NCI-H2196 (cell line): Measurements from ENCODE around the gene ZFHX2.
"Not testable (repeated sequence)": the region's sequence is repeated elsewhere in the genome, so short reads cannot be mapped to it uniquely, and the experiment has no call there.

Experiments
- DNase-seq: peaks from one replicate; lab custom pipeline; 2025; ENCODE audit not compliant: unreplicated experiment; lab: John Stamatoyannopoulos, UW

The ZFHX2 gene

DNA sequence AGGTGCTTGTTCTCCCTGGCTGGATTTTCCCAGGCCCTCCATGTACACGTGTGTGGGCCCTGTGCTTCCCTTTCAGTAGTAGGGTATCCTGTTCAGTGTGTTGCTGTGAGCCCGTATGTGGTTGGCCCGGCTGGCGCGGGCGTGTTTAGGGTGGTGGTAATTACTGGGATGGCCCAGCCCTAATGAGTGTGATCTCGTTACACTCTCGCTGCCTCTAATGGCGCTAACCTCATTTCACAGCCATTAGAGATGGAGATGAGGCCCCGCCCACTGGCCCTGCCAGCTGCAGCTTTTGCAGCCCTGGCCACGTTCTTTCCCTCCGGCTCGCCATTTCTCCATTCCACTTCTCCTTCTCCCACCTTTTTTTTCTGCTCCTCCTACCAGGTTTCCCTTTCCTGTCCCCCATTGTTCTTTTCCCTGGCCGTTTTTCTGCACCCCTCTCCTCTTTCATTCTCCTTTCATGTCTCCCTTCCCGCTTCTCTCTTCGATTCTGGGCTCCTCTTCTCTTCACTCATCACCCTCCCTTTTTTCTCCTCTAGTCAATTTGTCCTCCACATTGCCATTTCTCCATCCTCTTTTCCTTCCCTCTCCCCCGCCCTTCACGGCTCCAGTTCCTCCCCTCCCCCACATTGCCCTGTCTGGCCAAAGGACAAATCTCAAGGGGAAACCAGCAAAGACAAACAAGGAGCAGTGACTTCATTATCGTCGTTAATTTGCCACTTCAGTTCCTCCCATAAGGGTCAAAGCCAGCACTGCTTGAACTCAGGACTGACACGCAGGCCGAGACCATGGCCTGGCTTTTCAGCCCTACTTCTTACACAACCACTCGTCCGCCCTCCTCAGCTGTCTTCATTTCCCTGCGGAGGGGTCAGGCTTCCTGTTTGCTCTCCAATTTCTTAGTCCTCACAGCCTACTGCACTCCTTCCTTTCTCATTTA lies 6.8 kb downstream of the ZFHX2 start:
- DNase-seq, result peak; percentile 93

- no peak for DNase-seq
These were observed 8.2 kb downstream of the ZFHX2 start for GRCh38 chr14:23543403-23543802.

DNA sequence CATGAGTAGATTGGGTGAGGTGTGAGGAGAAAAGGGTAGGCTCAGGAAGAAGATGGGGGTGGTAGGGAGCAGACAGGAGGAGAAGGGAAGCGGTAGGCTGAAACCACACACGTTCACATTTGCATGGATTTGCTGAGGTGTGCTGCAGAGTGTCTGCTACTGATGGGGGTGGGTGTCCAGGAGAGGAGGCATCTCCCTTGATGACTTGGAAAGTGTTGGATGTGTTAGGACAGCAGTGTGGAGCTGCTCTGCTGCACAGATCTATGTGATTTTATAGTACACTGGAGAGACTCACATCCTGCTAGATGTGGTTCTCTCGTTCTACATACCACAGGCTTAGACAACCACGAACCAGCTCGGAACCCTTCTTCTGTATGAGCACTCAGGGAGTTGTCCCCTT lies 9.3 kb downstream of the ZFHX2 start:
- DNase-seq, result no peak

DNA sequence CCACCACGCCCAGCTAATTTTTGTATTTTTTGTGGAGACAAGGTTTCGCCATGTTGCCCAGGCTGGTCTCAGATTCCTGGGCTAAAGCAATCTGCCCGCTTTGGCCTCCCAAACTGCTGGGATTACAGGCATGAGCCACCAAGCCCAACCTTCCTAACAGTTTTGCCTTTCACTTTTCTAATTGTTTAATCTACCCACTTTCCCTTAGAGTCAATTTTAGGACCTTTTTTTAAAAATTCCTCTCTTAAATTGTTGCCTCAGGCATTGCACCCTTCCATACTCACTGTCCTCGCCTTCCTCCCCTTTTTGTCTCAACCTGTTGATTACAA lies 11.5 kb downstream of the ZFHX2 start:
- no peak for DNase-seq

DNA sequence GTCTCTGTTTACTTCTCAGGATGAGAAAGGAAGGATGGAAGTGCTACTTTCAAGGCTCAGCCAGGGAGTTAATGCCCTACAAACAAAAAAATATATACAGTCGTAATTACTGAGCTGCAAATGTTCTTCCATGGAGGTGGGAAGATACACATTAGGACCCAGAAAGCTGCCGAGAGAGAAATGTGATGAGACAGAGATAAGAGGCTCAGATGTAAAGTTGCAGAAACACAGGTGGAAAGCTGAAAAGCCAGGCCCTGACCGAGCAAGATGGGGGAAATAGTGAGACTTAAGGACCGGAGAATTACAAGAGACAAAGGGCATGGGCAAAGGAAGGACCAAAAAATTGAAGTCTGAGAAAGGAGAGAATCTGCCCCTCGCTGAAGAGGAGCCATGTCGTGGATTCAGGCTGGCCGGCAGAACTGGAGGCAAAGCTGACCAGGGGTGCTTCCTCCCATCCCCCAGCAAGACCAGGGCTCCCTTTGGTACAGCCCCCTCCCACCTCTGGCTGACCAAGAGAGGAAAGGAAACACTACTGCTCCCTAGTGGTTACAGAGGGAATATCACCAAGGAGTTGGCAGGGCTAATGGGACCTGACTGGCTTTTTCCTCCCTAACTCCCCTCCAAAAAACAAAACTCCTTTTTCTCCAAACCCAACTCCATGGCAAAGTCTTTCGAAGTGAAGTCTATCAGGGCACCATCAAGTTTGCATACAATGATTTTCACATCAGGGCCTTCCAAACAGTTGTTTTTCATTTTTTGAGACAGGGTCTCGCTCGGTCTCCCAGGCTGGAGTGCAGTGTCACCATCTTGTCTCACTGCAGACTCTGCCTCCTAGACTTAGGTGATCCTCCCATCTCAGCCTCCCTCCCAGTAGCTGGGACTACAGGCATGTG lies 12.1 kb downstream of the ZFHX2 start:
- peak; percentile 58 for DNase-seq

DNA sequence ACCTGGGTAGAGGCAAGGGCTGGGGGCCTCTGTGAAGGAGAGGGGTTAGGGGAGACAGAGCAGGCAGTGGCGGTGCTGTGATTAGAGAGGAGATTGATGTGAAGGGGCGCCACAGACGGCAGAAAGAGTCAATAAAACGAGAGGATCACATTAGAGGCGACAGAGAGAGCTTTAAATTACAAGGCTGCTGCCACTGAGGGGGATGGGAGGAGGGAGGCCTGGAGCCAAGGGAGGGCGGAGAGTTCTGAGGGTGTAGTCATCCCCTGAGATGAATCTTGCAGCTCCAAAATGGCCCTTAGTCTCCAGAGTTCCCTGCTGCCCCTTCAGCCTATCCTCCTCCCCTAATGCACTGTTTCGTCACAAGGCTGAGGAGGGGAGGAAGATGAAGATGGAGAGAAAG lies 12.8 kb downstream of the ZFHX2 start:
- DNase-seq, result peak; percentile 51

DNA sequence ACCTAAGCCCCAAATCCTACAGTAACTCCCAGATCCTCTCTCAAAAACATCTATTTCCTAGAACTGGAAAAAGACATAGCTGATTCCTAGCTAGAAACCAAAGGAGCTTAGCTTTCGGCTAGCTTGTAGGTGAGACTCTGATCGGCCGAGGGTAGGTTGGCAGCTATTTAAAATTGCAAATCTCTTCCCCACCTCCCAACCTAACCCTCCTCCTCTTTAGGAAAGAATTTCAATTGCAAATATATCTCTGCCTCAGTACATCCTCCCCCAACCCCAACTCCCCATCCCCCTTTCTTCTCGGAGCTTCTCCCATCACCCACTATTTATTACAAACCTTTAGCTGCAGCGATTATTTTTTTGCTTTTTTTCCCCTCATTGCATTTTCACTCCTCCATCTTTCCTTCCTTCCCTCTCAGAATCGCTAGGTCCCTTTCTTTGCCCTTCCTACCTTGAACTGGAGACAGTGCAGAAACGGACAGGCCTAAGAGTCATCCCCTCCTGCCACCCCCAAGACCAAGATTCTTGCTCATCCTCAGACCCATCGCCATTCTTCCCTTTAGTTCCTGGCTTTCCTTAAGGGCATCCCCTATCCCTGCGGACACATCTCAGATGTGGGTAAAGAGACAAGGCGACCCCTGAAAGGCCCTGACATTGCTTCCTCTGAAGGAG lies 13.4 kb downstream of the ZFHX2 start:
- no peak for DNase-seq

DNA sequence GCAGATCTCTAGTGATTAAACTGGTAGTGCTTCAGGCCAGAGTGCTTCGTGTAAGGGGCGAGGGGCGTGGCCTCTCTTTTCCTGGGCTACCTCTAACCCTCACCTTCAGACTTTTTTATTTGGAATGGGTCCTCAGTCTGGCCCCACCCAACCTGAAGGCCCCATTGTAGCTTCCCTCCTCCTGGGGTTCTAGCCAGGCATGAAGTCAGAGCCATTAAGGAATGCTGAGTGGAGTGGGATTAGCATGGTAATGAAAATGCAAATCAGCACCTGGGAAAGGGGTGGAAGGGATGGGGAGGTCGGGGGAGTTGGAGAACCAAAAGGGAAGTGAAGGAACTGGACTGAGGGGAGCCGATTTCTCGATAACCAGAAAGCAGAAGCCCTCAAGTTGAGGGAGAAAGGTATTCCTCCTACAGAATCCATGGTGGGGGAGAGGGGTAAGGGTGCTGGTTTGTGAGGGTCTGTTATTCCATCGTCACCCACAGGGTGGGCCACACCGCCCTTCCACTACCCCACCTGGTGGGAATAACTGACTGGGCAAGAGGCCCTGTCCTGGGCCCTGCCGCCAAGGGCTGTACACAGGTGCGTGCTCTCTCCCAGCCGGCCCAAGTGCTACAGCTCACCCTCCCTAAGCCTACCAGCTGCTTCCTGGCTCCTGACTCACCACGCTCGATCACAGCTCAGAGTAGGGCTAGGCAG lies 14.1 kb downstream of the ZFHX2 start:
- DNase-seq, result peak; percentile 12

DNA sequence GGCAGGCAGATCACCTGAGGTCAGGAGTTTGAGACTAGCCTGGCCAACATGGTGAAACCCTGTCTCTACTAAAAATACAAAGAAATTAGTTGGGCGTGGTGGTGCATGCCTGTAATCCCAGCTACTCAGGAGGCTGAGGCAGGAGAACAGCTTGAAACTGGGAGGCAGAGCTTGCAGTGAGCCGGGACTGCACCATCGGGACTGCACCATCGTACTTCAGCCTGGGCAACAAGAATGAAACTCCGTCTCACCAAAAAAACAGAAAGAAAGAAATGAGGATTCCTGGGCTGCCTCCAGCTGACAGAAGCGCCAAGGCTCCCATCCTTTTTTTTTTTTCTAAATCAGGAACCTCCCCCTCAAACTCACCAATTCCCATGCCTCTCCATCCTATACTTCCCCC lies 14.7 kb downstream of the ZFHX2 start:
- DNase-seq, result not testable (repeated sequence)

DNA sequence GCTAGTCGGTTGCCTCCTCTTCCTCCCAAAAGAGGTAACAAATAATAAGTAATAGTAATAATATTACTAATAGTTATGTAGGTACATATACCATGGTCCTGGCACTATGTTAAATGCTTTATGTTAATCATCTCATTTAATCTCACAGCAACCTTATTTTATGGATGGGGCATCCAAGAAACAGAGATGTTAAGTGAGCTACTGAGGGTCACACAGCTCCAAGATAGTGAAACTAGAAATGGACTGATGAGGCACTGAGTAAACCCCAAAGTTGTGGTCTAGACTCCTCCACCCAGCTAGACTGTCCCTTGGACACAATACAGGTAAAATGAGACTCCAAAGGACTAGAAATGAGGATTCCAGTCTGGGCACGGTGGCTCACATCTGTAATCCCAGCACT lies 15.1 kb downstream of the ZFHX2 start:
- no peak for DNase-seq

- no peak for DNase-seq
These were observed 15.6 kb downstream of the ZFHX2 start for GRCh38 chr14:23535943-23536342.

GRCh38 chr14:23533652-23534435 lies 17.7 kb downstream of the ZFHX2 start:
- no peak for DNase-seq

- no peak for DNase-seq
These were observed 18.9 kb downstream of the ZFHX2 start for GRCh38 chr14:23532658-23533057.

- no peak for DNase-seq
These were observed 20.2 kb downstream of the ZFHX2 start for GRCh38 chr14:23531391-23531790.

DNA sequence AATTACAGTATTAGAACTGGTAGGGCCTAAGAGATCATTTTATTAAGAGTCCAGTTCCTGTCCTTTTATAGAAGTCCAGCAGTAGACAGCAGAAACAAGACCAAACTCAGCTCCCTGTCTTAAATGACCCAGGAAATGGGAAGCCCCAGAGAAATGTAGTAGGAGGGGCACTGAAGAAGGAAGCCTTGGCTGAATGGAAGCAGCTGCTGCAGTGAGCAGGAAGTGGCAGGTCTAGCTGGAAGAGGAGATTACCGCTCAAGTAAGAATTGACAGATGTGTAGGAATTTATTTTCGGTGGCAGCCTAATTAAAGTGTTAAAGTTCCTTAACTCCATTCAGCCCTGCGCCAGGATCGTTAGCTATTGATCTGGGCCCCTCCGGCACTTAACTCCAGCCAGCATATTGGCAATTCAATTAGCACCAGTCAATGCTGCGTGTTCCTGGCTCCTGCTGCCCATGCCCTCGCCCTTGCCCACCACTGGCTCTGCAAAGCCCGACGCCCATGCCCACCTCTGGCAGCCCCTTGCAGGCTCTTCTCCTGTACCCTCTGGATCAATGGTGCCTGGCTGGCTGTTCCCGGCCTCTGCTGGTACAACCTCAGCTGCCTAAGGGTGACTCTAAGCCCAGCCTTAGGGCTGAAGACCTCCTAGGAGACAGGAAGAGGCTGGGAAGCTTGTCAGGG lies 21.1 kb downstream of the ZFHX2 start:
- no peak for DNase-seq

GRCh38 chr14:23529016-23529415 lies 22.5 kb downstream of the ZFHX2 start:
- DNase-seq, result no peak

DNA sequence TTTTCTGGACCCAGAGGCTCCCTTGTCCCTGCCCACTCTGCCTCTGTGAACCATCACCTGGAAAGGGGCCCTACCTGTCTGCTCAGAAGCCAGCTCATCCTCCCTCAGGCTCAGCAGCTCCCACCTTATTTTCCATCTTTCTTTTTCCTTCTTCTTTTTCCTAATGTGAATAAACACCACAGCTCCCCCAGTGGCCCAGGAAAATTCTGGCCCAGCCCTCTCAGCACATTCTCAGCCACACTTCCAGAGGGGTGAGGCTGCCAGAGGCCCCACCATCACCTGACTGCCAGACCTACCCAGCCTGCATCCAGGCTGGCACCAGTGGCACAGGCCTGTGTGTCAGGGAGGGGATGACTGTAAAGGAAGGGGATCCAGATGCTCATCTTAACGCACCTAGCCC lies 23.0 kb downstream of the ZFHX2 start:
- no peak for DNase-seq

DNA sequence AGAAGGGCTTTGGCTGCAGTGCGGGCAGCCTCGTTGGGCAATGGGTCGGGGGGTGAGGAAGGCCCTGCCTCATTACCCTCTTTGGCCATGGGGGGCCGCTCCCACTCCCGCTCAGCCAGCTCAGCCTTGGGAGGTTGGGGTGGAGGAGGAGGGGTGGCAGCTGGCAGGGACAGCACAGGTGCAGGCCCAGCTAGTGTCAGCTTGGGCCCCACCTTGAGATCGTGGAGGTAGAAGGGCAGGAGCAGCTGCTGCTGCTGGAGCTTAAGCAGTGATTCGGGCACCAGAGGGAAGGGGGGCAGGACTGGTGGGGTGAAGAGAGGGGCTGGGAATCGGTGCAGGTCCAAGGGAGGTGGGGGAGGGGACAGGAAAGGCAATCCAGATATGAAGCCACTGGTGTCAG lies 26.0 kb downstream of the ZFHX2 start:
- no peak for DNase-seq

- DNase-seq, result no peak
These were observed 26.6 kb downstream of the ZFHX2 start for GRCh38 chr14:23524954-23525353.
